NT2/D1 (cell line): Measurements from ENCODE around the gene SHLD2.
"Not testable (repeated sequence)": the region's sequence is repeated elsewhere in the genome, so short reads cannot be mapped to it uniquely, and the experiment has no call there.

Experiments
- DNase-seq: peaks from one replicate; pipeline ENCODE4 v3.0.0-alpha.2; 2011; ENCODE audit warnings: low read depth, low spot score
- H3K27me3 ChIP-seq: 2 replicates; pipeline ENCODE4 v1.6.0; 2011; ENCODE audit warnings: mild to moderate bottlenecking; ENCODE audit not compliant: insufficient read length, insufficient read depth
- H3K36me3 ChIP-seq: 2 replicates; pipeline ENCODE4 v1.6.1; 2011; ENCODE audit warnings: mild to moderate bottlenecking, low read length, mixed read lengths; ENCODE audit not compliant: insufficient read depth, insufficient read length
- H3K4me1 ChIP-seq: 2 replicates; pipeline ENCODE4 v1.5.1; 2011; ENCODE audit not compliant: insufficient read depth, insufficient read length
- H3K4me3 ChIP-seq: 2 replicates; pipeline ENCODE4 v1.5.1; 2011; ENCODE audit warnings: low read depth; ENCODE audit not compliant: insufficient read length
- H3K9ac ChIP-seq: 2 replicates; pipeline ENCODE4 v1.6.0; 2011; ENCODE audit warnings: low read depth; ENCODE audit not compliant: insufficient read length
- H3K9me3 ChIP-seq: 2 replicates; pipeline ENCODE4 v1.5.1; 2011; ENCODE audit warnings: mild to moderate bottlenecking, low read length; ENCODE audit not compliant: insufficient read depth

SHLD2 gene

GRCh38 chr10:87143109-87143418 is 48.1 kb downstream of the SHLD2 start:
- not testable (repeated sequence) for H3K4me3 ChIP-seq, H3K36me3 ChIP-seq, H3K9me3 ChIP-seq, H3K27me3 ChIP-seq, H3K9ac ChIP-seq, DNase-seq, H3K4me1 ChIP-seq

- not testable (repeated sequence) for H3K4me3 ChIP-seq, H3K27me3 ChIP-seq, H3K9ac ChIP-seq, H3K4me1 ChIP-seq, H3K9me3 ChIP-seq, DNase-seq, H3K36me3 ChIP-seq
Observed at GRCh38 chr10:87145598-87145997, 50.6 kb downstream of the SHLD2 start.

- H3K27me3 ChIP-seq, H3K36me3 ChIP-seq, H3K4me1 ChIP-seq, DNase-seq, H3K9ac ChIP-seq, H3K9me3 ChIP-seq, H3K4me3 ChIP-seq: not testable (repeated sequence)
Observed at GRCh38 chr10:87149020-87149609, 54.1 kb downstream of the SHLD2 start.

GRCh38 chr10:87151516-87151915 is 56.5 kb downstream of the SHLD2 start:
- H3K27me3 ChIP-seq, H3K9ac ChIP-seq, DNase-seq, H3K4me1 ChIP-seq, H3K4me3 ChIP-seq, H3K36me3 ChIP-seq, H3K9me3 ChIP-seq: not testable (repeated sequence)

GRCh38 chr10:87156841-87157240 is 61.8 kb downstream of the SHLD2 start:
- not testable (repeated sequence) for H3K4me1 ChIP-seq, H3K4me3 ChIP-seq, DNase-seq, H3K27me3 ChIP-seq, H3K9me3 ChIP-seq, H3K9ac ChIP-seq, H3K36me3 ChIP-seq

- DNase-seq, H3K36me3 ChIP-seq, H3K9me3 ChIP-seq, H3K27me3 ChIP-seq, H3K4me1 ChIP-seq, H3K9ac ChIP-seq, H3K4me3 ChIP-seq: not testable (repeated sequence)
Observed at GRCh38 chr10:87157821-87158220, 62.8 kb downstream of the SHLD2 start.

- not testable (repeated sequence) for DNase-seq
Observed at GRCh38 chr10:87162703-87163293, 67.8 kb downstream of the SHLD2 start.

GRCh38 chr10:87163414-87163813 is 68.4 kb downstream of the SHLD2 start:
- H3K9ac ChIP-seq, H3K36me3 ChIP-seq, H3K4me1 ChIP-seq, DNase-seq, H3K27me3 ChIP-seq, H3K9me3 ChIP-seq, H3K4me3 ChIP-seq: not testable (repeated sequence)

More at GRCh38 chr10:87162703-87163293, 67.8 kb downstream of the SHLD2 start:
- H3K9ac ChIP-seq, H3K4me1 ChIP-seq, H3K36me3 ChIP-seq, H3K4me3 ChIP-seq, H3K27me3 ChIP-seq, H3K9me3 ChIP-seq: not testable (repeated sequence)

GRCh38 chr10:87169857-87170256 is 74.9 kb downstream of the SHLD2 start:
- H3K9ac ChIP-seq = not testable (repeated sequence)

GRCh38 chr10:87170705-87171104 is 75.7 kb downstream of the SHLD2 start:
- H3K9ac ChIP-seq, H3K4me1 ChIP-seq, DNase-seq, H3K36me3 ChIP-seq, H3K27me3 ChIP-seq, H3K9me3 ChIP-seq, H3K4me3 ChIP-seq: not testable (repeated sequence)

More at GRCh38 chr10:87169857-87170256, 74.9 kb downstream of the SHLD2 start:
- not testable (repeated sequence) for H3K4me1 ChIP-seq, H3K4me3 ChIP-seq, DNase-seq, H3K36me3 ChIP-seq, H3K27me3 ChIP-seq, H3K9me3 ChIP-seq

- not testable (repeated sequence) for H3K27me3 ChIP-seq, H3K9me3 ChIP-seq, H3K4me3 ChIP-seq, H3K4me1 ChIP-seq, DNase-seq, H3K9ac ChIP-seq, H3K36me3 ChIP-seq
Observed at GRCh38 chr10:87171670-87172069, 76.7 kb downstream of the SHLD2 start.

- DNase-seq, H3K4me1 ChIP-seq, H3K9ac ChIP-seq, H3K4me3 ChIP-seq, H3K9me3 ChIP-seq, H3K36me3 ChIP-seq, H3K27me3 ChIP-seq: not testable (repeated sequence)
Observed at GRCh38 chr10:87172178-87172577, 77.2 kb downstream of the SHLD2 start.
